GM18868 (cell line): Measurements from ENCODE around the gene RAD52.
A peak's percentile ranks its signal among the peaks of the same experiment; 100 is the strongest.
"Not testable (repeated sequence)": the region's sequence is repeated elsewhere in the genome, so short reads cannot be mapped to it uniquely, and the experiment has no call there.

Experiments used
- ATAC-seq: cut with Tn5 transposase; IDR thresholded peaks from one replicate; pipeline ENCODE4 v1.9.1; 2021; ENCODE audit warnings: mild to moderate bottlenecking, moderate library complexity; ENCODE audit not compliant: unreplicated experiment

Gene RAD52

DNA sequence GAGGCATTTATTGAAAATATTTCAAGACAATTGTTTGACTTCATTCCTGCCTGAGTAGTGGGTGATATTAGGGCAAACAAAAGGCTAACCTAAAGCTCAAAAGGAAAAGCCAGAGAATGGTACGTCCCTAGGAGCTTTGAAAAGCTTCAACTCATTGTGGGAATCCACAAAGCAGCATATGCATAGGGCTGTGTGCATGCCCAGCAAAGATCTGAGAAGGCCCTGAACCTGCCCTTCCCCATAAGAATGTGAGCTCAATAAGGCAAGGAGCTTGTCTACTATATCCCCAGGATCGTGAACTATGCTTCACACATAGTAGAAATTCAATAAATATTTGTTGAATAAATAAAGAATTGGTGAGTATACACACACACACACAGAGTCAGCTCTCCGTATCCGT, 19.1 kb upstream of the RAD52 start:
- no peak for ATAC-seq

DNA sequence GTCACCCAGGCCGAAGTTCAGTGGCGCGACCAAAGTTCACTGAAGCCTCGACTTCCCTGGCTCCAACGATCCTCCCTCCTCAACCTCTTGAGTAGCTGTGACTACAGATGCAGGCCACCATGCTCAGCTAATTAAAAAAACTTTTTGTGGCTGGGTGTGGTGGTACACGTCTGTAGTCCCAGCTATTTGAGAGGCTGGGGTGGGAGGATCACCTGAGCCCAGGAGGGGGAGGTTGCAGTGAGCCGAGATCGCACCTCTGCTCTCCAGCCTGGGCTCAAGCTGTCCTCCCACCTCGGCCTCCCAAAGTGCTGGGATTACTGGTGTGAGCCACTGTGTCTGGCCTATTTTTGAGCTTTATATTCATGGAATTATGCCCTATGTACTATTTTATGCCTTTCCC, 18.1 kb upstream of the RAD52 start:
- no peak for ATAC-seq

DNA sequence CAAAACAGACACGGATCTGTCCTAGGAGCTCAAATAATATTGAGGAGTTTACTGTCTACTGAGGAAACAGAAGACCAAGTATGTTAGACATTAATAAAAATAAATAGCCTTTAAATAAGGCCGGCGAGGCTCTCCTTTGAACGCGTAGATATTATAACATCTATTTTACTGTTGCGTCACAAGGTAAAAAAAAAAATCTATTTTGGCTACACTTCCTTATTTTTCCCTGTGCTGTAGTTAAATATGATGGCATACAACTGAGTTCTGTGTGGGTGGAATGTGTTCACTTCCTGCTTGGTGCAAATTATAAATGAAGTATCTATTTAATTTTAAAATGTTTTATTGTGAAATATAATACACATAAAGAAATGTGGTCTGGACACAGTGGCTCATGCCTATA, 17.2 kb upstream of the RAD52 start:
- no peak for ATAC-seq

DNA sequence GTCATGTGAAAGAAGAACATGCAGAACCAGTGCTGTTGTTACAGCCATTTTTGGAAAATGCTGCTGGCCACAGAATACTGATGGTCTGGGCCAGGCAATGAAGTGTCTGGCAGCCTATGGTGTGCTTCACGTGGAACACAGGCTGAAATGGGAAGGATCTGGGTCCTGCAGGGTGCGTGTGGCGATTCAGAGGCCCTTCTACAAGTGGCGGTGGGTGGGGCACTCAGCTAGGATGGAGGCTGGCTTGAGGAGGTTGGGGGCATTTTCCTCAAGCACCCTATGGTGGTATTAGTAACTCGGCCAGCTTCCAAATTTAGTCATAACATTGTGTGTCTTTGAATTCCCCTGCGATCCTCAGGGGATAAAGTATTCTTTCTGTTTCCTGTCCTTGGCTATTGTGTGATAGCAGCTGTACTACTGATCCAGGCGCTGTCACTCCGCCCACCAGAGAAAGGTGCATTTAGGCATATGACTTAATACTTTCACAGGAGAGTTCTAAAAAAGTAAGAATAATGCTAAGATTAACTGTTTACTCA, 9.2 kb upstream of the RAD52 start:
- peak; percentile 81 for ATAC-seq

DNA sequence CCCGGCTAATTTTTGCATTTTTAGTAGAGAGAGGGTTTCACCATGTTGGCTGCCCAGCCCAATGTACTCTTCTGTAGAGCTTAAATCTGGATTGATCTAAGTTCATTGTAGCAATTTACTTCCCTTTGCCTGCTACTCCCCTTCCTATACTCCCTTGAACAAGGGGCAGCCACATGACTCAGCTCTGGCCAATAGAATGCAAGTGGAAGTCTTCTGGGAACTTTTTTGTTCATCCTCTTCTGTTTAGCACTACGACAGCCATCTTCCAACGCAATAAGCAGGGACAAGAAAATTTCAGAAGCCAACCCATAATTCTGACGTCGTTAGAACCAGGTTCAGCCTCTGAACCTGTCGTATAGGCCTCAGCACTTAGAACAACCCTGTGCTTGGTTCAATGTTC, 6.4 kb upstream of the RAD52 start:
- ATAC-seq, result no peak

DNA sequence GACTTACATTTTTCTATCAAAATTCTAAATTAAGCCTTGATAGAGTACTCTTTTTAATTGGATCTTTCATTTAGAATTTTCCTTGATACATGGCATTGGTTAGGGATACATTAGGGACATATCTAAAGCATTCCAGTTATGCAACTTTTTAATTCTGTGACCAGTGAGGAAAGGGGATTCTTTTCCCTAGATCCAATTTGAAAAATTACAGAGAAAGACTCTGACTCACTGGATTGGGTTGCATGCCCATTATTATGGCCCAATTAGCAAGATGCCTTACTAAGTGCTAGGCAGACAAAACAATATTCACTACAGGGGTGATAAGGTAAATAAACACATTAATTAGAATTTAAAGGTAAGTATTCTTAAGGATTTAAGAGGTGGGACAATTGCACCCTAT, 5.2 kb upstream of the RAD52 start:
- no peak for ATAC-seq

DNA sequence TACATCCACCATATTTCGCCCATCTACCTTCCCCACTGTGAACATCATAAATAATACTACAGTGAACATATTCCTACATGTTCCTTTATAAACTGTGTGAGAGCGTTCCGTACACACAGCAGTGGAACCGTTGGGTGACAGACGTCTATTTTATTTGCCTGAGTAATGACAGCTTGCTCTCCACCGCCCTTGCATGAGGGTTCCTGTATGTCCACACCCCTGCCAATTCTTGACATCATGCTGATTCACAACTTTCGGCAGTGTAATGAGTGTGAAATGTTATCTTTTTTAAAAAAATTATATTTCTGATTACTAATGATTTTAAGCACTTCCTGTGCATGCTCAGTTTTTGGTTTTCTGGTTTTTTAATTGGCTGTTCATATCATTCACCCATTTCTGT, 4.3 kb upstream of the RAD52 start:
- no peak for ATAC-seq

DNA sequence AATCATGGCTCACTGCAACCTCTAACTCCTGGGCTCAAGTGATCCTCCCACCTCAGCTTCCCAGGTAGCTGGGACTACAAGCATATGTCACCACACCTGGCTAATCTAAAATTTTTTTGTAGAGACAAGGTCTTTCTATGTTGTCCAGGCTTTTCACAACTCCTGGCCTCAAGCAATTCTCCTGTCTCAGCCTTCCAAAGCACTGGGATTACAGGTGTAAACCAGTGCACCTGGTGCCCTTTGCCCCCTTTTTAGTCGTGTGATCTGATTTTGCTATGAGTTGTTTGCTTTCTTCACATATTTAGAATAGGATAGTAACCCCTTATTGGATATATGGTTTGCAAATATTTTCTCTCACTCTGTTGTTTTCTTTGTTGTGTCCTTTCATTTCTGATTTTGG, 1.7 kb upstream of the RAD52 start:
- ATAC-seq, result no peak

DNA sequence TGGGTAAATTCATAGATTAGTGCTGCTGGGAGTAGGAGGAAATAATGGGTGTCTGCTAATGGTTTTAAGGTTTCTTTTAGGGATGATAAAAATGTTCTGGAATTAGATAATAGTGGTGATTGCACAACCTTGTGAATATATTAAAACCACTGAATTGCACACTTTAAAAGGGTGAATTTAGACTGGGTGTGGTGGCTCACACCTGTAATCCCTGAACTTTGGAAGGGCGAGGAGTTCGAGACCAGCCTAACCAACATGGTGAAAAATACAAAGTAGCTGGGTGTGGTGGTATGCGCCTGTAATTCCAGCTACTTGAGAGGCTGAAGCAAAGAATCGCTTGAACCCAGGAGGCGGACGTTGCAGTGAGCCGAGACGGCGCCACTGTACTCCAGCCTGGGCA, 1.3 kb downstream of the RAD52 start:
- no peak for ATAC-seq

DNA sequence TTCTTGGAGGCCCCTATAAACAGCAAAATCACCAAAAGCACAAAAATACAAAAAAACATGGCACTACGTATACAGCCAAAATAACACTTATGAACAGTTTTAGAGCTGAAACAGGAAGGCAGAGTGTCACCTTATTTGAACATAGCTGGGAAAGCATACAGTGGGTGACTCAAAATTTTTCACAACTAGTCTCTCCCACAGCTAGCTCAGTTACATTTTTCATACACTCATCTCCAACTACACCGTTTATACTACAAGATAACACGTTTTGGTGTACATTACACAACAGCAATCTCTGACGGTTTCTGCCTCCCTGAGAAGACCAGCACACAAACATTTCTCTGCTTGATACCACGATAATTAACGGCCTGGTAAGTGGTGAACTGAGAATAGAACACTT, 2.9 kb downstream of the RAD52 start:
- no peak for ATAC-seq

DNA sequence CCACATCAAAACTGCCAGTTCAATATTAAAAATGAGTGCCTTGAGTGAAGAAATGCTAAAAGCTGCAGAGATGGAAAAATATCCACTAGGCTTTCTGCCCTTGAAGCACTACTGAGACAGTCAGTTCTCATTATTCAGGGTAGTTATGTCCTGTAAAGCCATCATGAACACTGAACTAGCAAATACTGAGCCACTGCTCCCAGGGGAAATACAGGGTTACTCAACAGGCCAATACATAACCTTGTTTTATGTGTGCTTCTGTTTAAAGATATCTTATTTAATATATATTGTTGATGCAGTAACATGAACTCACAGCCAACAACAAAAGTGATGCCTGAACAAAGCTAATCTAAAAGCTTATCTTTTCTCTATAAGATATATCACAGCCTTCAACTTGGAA, 3.3 kb downstream of the RAD52 start:
- ATAC-seq, result no peak

DNA sequence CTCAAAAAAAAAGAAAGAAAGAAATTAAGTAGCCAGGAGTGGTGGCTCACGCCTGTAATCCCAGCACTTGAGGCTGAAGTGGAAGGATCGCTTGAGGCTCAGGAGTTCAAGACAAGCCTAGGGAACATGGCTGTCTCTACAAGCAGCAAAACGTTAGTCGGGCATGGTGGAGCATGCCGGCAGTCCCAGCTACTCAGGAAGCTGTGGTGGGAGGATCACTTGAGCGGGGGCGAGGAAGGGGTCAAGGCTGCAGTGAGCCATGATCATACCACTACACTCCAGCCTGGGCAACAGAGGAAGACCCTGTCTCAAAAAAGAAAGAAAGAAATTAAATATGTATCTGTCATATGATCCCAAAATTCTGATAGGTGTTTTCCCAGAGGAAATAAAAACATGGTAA, 5.3 kb downstream of the RAD52 start:
- ATAC-seq, result no peak

DNA sequence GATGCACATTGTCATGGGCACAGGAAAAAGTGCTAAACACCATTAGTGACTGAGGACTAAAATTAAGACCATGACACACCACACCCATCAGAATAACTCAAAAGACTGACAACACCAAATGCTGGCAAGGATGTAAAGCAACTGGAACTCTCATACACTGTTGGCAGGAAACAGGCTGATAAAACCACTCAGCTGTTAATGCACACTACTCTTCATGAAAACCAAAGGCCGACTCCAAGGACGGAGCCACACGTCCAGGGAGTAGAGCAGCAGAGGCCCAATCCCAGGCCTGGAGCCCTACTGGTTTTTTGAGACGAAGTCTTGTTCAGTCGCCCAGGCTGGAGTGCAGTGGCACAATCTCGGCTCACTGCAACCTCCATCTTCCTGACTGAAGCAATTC, 6.4 kb downstream of the RAD52 start:
- no peak for ATAC-seq

DNA sequence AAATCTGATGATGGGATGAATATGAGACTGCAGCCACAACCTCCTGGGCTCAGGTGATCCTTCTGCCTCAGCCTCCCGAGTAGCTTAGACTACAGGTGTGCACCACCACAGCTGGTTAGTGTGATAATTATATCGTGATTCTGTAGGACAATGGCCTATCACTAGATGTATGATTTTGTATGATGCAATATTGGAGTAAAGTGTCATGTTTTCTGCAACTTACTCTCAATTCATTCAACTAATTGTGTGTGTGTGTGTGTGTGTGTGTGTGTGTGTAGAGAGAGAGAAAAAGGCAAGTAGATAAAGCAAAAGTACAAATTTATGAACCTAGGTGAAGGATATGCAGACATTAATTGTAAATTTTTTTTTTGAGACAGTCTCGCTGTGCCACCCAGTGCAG, 10.7 kb downstream of the RAD52 start:
- ATAC-seq, result no peak

DNA sequence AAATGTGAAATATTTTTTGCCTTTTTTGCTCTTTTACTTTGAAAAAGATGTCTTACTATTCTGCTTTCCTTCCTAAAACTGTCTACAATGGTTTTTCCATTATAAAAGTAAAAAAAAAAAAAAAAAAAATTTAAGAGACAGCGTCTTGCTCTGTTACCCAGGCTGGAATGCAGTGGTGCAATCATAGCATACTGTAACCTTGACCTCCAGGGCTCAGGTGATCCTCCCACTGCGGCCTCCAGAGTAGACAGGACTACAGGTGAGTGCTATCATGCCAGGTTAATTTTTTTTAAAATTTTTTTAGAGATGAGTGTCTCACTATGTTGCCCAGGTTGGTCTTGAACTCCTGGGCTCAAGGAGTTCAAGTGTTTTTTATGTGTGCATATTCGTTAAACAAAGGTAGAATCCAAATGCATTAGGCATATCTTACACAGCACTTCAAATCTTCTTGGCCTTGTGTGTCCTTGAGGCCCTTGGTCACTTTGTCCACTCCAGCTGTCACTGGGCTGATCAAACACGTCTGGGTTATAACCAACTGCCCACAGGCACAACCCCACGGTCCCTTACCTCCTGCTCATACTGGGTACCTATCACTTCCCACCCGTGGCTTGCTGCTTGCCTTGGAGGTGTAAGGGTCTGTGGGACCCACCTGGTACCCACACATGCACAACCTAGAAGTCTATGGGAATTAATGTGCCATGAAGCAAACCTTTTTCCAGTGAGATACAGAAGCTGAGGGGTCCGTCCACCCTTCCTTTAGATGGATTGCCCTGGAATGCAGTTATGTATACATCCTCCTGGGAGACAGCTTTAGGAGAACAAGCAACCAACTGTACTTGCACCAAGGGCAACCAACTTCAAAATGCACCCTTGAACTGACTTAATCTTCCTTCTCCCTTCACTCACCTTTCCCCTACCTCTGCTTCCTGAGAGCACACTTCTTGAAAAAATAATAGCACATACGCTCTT, 12.8 kb downstream of the RAD52 start:
- no peak for ATAC-seq

DNA sequence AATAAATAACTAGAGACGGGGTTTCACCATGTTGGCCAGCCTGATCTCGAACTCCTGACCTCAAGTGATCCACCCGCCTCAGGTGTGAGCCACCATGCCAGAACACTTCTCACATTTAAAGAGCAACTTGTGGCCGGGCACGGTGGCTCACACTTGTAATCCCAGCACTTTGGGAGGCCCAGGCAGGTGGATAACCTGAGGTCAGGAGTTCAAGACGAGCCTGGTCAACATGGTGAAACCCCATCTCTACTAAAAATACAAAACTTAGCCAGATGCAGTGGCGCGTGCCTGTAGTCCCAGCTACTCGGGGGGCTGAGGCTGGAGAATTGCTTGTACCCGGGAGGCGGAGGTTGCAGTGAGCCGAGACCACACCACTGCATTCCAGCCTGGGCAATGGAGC, 13.6 kb downstream of the RAD52 start:
- ATAC-seq, result not testable (repeated sequence)

DNA sequence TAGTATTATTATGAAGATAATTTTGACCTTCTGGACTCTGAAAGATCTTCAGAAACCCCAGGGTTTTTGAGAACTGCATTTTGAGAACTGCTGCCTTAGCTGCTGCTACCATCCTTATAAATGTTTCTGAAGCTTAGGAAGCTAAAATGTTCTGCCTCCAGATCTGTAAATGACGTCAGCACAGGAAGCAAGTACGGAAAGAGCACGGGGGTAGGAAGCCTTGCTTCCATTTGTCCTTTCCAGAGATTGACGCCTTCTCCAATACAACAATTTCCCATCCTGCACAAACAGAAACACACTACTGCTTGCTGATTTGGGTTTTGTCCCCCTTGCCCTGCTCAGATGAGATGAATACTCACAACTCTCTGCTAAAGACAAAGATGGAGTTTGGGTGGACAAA, 17.9 kb downstream of the RAD52 start:
- no peak for ATAC-seq

DNA sequence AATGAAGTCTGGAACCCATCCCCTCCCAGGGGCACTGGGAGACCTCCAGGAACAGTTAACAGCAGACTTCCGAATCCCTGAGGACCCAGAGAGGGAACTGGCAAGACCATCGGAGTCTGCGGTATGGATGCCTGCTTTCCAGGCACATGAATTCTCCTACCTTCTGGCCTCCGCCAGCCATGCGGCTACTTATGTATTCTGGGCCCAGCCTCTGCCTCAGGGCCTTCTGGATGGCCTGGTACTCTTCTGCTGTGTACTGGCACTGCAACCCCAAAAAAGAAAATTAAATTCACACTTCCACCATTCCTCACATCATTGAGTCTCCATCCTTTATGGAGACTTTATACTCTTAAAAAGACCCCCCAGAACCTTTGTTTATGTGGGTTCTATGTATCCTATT, 18.4 kb downstream of the RAD52 start:
- no peak for ATAC-seq

DNA sequence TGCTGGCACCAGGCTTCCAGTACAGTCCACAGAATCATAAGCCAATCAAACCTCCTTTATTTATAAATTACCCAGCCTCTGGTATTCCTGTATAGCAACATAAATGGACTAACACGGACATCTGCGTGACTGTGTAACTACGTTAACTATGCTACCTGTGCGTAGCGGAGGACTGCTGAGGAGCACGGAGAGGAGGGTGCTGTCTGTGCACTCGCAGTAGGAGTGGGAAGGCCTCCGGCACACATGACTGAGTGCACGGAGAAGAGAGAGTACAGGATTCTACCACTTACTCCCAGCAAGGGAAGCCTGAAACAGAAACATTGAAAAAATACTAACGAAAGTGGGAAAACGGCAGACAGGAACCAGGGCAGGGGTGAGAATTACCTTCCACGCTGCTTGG, 22.9 kb downstream of the RAD52 start:
- no peak for ATAC-seq

DNA sequence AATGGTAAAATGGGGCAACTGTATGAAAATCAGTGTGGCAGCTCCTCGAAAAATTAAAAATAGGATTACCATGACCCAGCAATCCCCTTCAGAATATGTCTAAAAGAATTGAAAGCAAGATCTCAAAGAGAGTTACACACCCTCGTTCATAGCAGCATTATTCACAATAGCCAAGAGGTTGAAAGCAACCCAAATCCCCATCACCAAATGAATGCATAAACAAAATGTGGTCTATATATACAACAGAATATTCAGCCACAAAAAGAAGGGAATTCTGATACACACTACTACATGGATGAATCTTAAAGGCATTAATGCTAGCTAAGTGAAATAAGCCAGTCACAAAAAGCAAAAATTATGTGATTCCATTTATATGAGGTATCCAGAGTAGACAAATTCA, 27.2 kb downstream of the RAD52 start:
- ATAC-seq, result no peak

DNA sequence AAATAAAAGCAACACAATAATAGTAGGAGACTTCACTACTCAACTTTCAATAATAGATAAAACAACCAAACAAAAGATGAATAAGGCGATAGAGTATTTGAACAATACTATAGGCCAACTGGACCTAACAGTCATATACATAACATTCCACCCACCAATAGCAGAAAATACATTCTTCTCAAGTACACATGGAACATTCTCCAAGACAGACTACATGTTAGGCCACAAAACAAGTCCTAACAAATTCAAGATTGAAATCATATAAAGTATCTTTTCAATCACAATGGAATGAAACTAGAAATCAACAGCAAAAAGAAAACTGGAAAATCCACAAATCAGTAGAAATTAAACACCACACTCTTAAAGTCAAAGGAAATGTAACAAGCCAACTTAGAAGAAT, 28.8 kb downstream of the RAD52 start:
- no peak for ATAC-seq

DNA sequence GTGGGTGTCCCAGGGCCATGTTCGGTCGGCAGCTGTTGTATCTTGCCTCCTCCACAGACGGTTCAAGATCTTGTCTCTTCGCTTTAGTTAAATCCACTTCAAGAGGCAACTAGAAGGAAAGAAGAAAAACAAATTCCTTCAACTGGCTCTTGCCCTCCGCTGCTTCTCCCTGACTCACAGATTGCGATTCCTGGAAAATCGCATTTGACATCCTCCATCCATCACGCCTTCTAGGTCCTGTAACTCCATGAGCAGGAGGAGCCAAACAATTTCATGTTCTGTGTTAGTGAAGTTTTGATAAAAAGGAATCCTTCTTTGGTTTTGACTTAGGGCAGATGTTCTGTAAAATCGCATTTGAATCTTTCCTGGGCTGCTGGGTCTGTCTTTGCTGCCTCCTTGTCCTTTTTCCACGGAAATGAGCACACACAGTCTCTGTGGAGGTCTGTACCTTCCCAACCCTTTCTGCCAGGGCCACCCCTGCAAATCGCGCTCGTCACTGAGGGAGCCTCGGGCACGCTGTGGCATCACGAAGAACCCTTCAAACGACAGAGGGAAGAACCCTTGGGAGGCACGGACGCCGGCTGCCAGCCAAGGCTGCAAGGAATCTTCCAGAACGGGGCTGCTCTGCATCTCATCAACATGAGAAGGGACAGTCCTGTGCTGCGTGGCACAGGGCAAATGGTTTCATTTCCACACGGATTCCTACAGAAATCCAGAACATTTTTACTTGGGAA, 32.6 kb downstream of the RAD52 start:
- no peak for ATAC-seq
